Adrenal gland (tissue), 12 donors: ENCODE measurements around the gene RALY. TPM values are rescaled to one million over a fixed set of nuclear protein-coding genes. Genes with fewer than 3 reads are reported as not detected.
"Not testable (repeated sequence)": the region's sequence is repeated elsewhere in the genome, so short reads cannot be mapped to it uniquely, and the experiment has no call there.

Source experiments
- DNase-seq, 7 donors: peaks; one replicate each; pipeline ENCODE4 v3.0.0-alpha.2; 2019 to 2020
- H3K27ac ChIP-seq, 5 donors: fragments of 200-600 bp; sonication (generic) in 4 of 5; 1 replicate in 3 of 5; 2 replicates in 2 of 5; pipeline versions ENCODE4 v1.5.1 to v1.8.0; 2016 to 2020; ENCODE audit warnings: mild to moderate bottlenecking in 1 of 5
- H3K27me3 ChIP-seq: fragments of 200-600 bp; 2 replicates; pipeline ENCODE4 v1.8.0; 2021
- H3K36me3 ChIP-seq, 2 donors: fragments of 200-600 bp; replicated peaks in 1 of 2; 1 replicate in 1 of 2; 2 replicates in 1 of 2; pipeline versions ENCODE4 v1.5.1 to v1.8.0; 2018 to 2022
- H3K4me1 ChIP-seq, 2 donors: fragments of 200-600 bp; replicated peaks in 1 of 2; 1 replicate in 1 of 2; 2 replicates in 1 of 2; pipeline versions ENCODE4 v1.5.1 to v1.8.0; 2018 to 2021
- H3K4me3 ChIP-seq, 4 donors: fragments of 200-600 bp; sonication (generic) in 3 of 4; one replicate each; pipeline ENCODE4 v1.5.1; 2016 to 2018
- H3K9me3 ChIP-seq, 3 donors: fragments of 200-600 bp; sonication (generic) in 1 of 3; replicated peaks in 1 of 3; 1 replicate in 2 of 3; 2 replicates in 1 of 3; pipeline versions ENCODE4 v1.5.1 to v1.8.0; 2016 to 2021
- POLR2A ChIP-seq, 2 donors: fragments of 450-650 bp; IDR thresholded peaks; one replicate each; pipeline ENCODE4 v1.6.1; 2017; ENCODE audit warnings: antibody characterized with exemption in 2 of 2, mild to moderate bottlenecking in 2 of 2, moderate library complexity in 1 of 2
- WGBS, 4 donors: extraction: QIAGEN DNeasy Blood & Tissue Kit in 2 of 4; methylation state at CpG; one replicate each; pipeline versions ENCODE4 v1.1.5 to v1.1.7; 2013 to 2017; 5-methylcytosine and 5-hydroxymethylcytosine counted together
- intact Hi-C, 2 donors: fragments of 100-400 bp; cut with DNase I; formaldehyde crosslinking; loops; one replicate each; pipeline versions ENCODE4 v1.14.1 to v1.15.0; 2022 to 2023
- polyA plus RNA-seq, 3 donors: library from polyadenylated mRNA; stranded (reverse); fragments of 200-250 nt in 2 of 3; fragments of 350-450 nt in 1 of 3; fragmentation: Illumina TruSeq in 1 of 3; extraction: RNeasy Lipid Tissue Mini Kit (QIAGEN cat#74804) in 1 of 3; gene quantifications; one replicate each; pipeline ENCODE4 v1.2.3, GENCODE V29; 2013 to 2014
- total RNA-seq, 9 donors: library from RNA; depleted of rRNA in 4 of 9; stranded (reverse); fragments of >200 nt in 4 of 9; fragments of 120-200 nt in 1 of 9; fragmentation: NEBNext Ultra II Directional in 1 of 9; extraction: Animal tissue kit (Norgen Biotek cat#: 25700) in 1 of 9; gene quantifications; one replicate each; pipeline versions ENCODE4 v1.1.0 to v1.2.4, GENCODE V29; 2013 to 2023
- TF ChIP-seq, protein P1 (sequence below), 6 experiments: fragments of 450-650 bp in 4 of 6; fragments of 200-600 bp in 2 of 6; sonication (generic) in 1 of 6; IDR thresholded peaks; 1 replicate in 5 of 6; 2 replicates in 1 of 6; pipeline versions ENCODE4 v1.5.1 to v1.8.0; 2016 to 2021; ENCODE audit warnings: antibody characterized with exemption in 6 of 6, mild to moderate bottlenecking in 2 of 6, moderate library complexity in 1 of 6
- donor health status: healthy with polysubstance abuse.
- donor health status: Bipolar disorder and iron deficiency.
- donor health status: DM: yes; HTN: yes; CAD: no.
- donor health status: DM: no; HTN: no; CAD: no.
- donor health status: DM: no; HTN: no; CAD: no.
- donor health status: DM: yes; HTN: yes; CAD: no.

The RALY gene
- total and polyA plus RNA-seq, 12 donors = 30.0 to 128 (median 78.1) TPM

DNA sequence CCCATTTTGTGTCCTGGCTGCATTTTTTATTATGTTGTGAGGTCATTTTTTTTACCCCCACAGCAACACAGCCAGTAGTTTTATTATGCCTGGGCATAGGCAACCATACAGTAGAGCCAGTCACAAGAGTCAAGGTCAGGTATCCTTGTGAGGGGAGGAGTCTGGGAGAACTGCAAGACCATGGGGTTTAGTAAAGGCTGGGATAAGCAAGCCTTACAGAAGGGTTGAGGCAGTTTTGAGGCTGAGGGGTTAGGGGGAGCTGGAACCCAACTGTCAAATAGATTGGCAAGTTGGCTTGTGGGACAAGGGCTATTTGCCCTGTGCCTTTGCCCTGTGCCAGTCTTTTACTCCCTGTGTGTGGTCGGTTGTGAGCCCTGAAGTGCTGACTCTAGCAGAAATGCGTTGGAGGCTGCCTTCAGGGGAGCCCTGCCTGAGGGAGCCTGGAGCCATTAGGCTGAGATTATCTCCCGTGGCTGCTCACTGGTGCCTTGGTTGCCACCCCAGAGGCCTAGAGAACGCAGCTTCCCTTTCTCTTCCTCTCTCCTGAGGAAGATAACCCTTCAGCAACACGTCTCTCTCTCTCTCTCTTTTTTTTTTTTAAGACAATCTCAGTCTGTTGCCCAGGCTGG is 31.1 kb downstream of the RALY start:
- Histone ChIP-seq H3K27ac (peak overlapping the region in 1 of 5 donors; percentile 13), H3K4me3 (no peak overlapping the region), H3K4me1 (peaks cover 18 to 36% of the 10 kb centered on the region in 2 donors), H3K27me3 (no peaks in the 10 kb centered on the region), H3K9me3 (no peaks in the 10 kb centered on the region), H3K36me3 (no peaks in the 10 kb centered on the region)
- no peak for TF ChIP-seq POLR2A (IDR thresholded peaks at IDR 0.05)
- TF ChIP-seq, protein P1, sequence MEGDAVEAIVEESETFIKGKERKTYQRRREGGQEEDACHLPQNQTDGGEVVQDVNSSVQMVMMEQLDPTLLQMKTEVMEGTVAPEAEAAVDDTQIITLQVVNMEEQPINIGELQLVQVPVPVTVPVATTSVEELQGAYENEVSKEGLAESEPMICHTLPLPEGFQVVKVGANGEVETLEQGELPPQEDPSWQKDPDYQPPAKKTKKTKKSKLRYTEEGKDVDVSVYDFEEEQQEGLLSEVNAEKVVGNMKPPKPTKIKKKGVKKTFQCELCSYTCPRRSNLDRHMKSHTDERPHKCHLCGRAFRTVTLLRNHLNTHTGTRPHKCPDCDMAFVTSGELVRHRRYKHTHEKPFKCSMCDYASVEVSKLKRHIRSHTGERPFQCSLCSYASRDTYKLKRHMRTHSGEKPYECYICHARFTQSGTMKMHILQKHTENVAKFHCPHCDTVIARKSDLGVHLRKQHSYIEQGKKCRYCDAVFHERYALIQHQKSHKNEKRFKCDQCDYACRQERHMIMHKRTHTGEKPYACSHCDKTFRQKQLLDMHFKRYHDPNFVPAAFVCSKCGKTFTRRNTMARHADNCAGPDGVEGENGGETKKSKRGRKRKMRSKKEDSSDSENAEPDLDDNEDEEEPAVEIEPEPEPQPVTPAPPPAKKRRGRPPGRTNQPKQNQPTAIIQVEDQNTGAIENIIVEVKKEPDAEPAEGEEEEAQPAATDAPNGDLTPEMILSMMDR (IDR thresholded peaks at IDR 0.05) = no peak
- intact Hi-C loops = no loop called here
- DNase-seq = peak in 5 of 7 donors; percentile 25 to 55 (median 33)
- WGBS, 4 donors = 15 to 35% (median 29%) methylated on average over 5 of the region's 5 CpGs

DNA sequence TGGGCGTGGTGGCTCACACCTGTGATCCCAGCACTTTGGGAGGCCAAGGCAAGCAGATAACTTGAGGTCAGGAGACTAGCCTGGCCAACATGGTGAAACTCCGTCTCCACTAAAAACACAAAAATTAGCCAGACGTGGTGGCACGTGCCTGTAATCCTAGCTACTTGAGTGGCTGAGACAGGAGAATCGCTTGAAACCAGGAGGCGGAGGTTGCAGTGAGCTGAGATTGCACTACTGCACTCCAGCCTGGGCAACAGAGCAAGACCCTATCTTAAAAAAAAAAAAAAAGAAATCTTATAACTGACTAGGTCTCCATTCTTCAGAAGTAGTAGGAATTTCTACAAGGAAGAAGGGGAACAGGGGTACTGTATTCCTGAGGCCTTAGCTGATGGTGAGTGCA is 34.3 kb downstream of the RALY start:
- H3K4me3 ChIP-seq, H3K9me3 ChIP-seq, intact Hi-C loops, DNase-seq, H3K36me3 ChIP-seq, H3K27ac ChIP-seq, H3K27me3 ChIP-seq: not testable (repeated sequence)
- WGBS, 4 donors = 94 to 97% (median 96%) methylated on average over 6 of the region's 6 CpGs
- H3K4me1 ChIP-seq = peaks cover 18 to 28% of the 10 kb centered on the region in 2 donors

DNA sequence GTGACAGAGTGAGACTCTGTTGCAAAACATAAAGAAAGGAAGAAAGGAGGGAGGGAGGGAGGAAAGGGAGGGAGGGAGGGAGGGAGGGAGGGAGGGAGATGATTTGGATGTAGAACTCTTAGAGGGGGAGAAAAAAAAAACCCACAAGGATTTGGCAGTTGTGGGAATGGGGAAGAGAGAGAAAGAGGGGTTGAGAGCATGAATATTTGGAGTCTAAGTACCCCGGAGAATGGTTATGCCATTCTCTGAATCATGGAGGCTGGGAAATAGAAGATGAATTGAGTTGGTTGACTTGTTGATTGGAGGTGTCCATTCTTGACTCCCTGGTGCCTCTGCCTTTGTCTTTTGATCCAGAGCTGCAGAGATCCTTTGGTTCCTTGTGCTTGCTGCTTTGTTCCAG is 35.7 kb downstream of the RALY start:
- H3K27me3 ChIP-seq = no peaks in the 10 kb centered on the region
- intact Hi-C loops = no loop called here
- no peak overlapping the region for H3K4me3 ChIP-seq
- DNase-seq = no peak
- peaks cover 14 to 18% of the 10 kb centered on the region in 2 donors for H3K4me1 ChIP-seq
- TF ChIP-seq, protein P1 (IDR thresholded peaks at IDR 0.05) = no peak
- TF ChIP-seq POLR2A (IDR thresholded peaks at IDR 0.05) = no peak
- peaks cover 0 to 4% of the 10 kb centered on the region in 2 donors for H3K36me3 ChIP-seq
- WGBS, 4 donors = 94 to 100% (median 96%) methylated on average over 1 of the region's 1 CpG
- no peaks in the 10 kb centered on the region for H3K9me3 ChIP-seq
- H3K27ac ChIP-seq = no peak overlapping the region

DNA sequence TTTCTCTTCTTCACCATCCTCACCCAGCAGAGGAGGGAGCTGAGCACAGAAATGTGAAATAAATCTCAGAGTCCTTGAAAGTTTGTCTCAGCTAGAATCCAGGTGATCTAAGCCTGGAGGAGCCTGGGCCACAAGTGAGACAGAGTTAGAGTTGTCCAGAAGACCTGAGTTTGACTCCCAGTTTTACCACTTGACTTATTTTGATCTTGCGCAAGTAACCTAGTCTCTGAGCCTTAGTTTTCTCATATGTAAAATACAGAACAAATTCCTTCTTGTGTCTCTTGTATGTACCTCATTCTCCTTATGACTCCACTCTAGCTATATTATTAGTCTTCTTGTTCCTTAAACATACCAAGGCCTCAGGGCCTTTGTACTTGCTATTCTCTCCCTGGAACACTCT is 36.7 kb downstream of the RALY start:
- no peaks in the 10 kb centered on the region for H3K27me3 ChIP-seq

More for the DNA sequence above, 36.7 kb downstream of the RALY start:
- Histone ChIP-seq H3K4me1 (peaks cover 3 to 7% of the 10 kb centered on the region in 2 donors), H3K4me3 (no peak overlapping the region), H3K27ac (no peak overlapping the region), H3K36me3 (peaks cover 0 to 4% of the 10 kb centered on the region in 2 donors), H3K9me3 (no peaks in the 10 kb centered on the region)
- intact Hi-C loops = no loop called here
- WGBS, 4 donors = 86 to 100% (median 97%) methylated on average over 1 of the region's 1 CpG
- TF ChIP-seq, protein P1 (IDR thresholded peaks at IDR 0.05) = no peak
- no peak for TF ChIP-seq POLR2A (IDR thresholded peaks at IDR 0.05)
- DNase-seq = no peak
